Colon (tissue), 2 donors: ENCODE results near the gene ARHGEF37.
"Not testable (repeated sequence)": the region's sequence is repeated elsewhere in the genome, so short reads cannot be mapped to it uniquely, and the experiment has no call there.

Experiments
- FAIRE-seq: peaks from 2 replicates; lab custom pipeline; 2012; peaks lifted over from hg19 to GRCh38; lab: Jason Lieb, UNC
- donor health status: control.
- donor health status: control.

ARHGEF37 gene

GRCh38 chr5:149564542-149565140 lies 16.7 kb upstream of the ARHGEF37 start:
- not testable (repeated sequence) for FAIRE-seq

- no peak for FAIRE-seq
Measured at GRCh38 chr5:149567226-149567625, 14.1 kb upstream of the ARHGEF37 start.

- FAIRE-seq = no peak
Measured at GRCh38 chr5:149572170-149572569, 9.1 kb upstream of the ARHGEF37 start.

GRCh38 chr5:149572576-149573231 lies 8.6 kb upstream of the ARHGEF37 start:
- no peak for FAIRE-seq

- FAIRE-seq = no peak
Measured at GRCh38 chr5:149575131-149575530, 6.2 kb upstream of the ARHGEF37 start.

- FAIRE-seq = no peak
Measured at GRCh38 chr5:149576021-149576420, 5.3 kb upstream of the ARHGEF37 start.

GRCh38 chr5:149578896-149579295 lies 2.4 kb upstream of the ARHGEF37 start:
- no peak for FAIRE-seq

- no peak for FAIRE-seq
Measured at GRCh38 chr5:149580808-149581191, 498 bp upstream of the ARHGEF37 start.

GRCh38 chr5:149581931-149582768 lies 852 bp downstream of the ARHGEF37 start:
- no peak for FAIRE-seq

- FAIRE-seq = no peak
Measured at GRCh38 chr5:149583394-149583793, 2.1 kb downstream of the ARHGEF37 start.

- no peak for FAIRE-seq
Measured at GRCh38 chr5:149584121-149584520, 2.8 kb downstream of the ARHGEF37 start.

- no peak for FAIRE-seq
Measured at GRCh38 chr5:149585910-149586309, 4.6 kb downstream of the ARHGEF37 start.

- FAIRE-seq = no peak
Measured at GRCh38 chr5:149586708-149587318, 5.5 kb downstream of the ARHGEF37 start.

GRCh38 chr5:149588936-149589335 lies 7.6 kb downstream of the ARHGEF37 start:
- no peak for FAIRE-seq

GRCh38 chr5:149593370-149593769 lies 12.1 kb downstream of the ARHGEF37 start:
- FAIRE-seq = no peak

GRCh38 chr5:149594206-149594895 lies 13.1 kb downstream of the ARHGEF37 start:
- FAIRE-seq = no peak

- not testable (repeated sequence) for FAIRE-seq
Measured at GRCh38 chr5:149595105-149595504, 13.8 kb downstream of the ARHGEF37 start.

GRCh38 chr5:149596712-149597111 lies 15.4 kb downstream of the ARHGEF37 start:
- no peak for FAIRE-seq

GRCh38 chr5:149597618-149598017 lies 16.3 kb downstream of the ARHGEF37 start:
- no peak for FAIRE-seq

GRCh38 chr5:149598234-149598633 lies 16.9 kb downstream of the ARHGEF37 start:
- not testable (repeated sequence) for FAIRE-seq

GRCh38 chr5:149598966-149599365 lies 17.7 kb downstream of the ARHGEF37 start:
- no peak for FAIRE-seq

GRCh38 chr5:149599375-149599774 lies 18.1 kb downstream of the ARHGEF37 start:
- FAIRE-seq = no peak
